Right lobe of liver (tissue), 4 donors: ENCODE data around the gene MFSD11.

Experiments used
- CTCF ChIP-seq, 4 donors: fragments of 200-600 bp in 3 of 4; fragments of 450-650 bp in 1 of 4; IDR thresholded peaks; one replicate each; pipeline versions ENCODE4 v1.5.1 to v1.8.0; 2016 to 2022; ENCODE audit warnings: antibody characterized with exemption in 4 of 4, mild to moderate bottlenecking in 2 of 4
- POLR2A ChIP-seq: fragments of 450-650 bp; IDR thresholded peaks from one replicate; pipeline ENCODE4 v1.6.1; 2017; ENCODE audit warnings: antibody characterized with exemption, mild to moderate bottlenecking
- donor health status: DM: no; HTN: no; CAD: no.
- donor health status: DM: no; HTN: no; CAD: no.
- donor health status: DM: no; HTN: yes; CAD: no.

GRCh38 chr17:76820561-76820960 lies 82.6 kb downstream of the MFSD11 start:
- no peak for TF ChIP-seq CTCF (IDR thresholded peaks at IDR 0.05)
- no peak for TF ChIP-seq POLR2A
